Stimulated activated CD8-positive, alpha-beta memory T cell treated with anti-CD3 and anti-CD28 coated beads, Interleukin-12 subunit alpha, Interleukin-12 subunit beta, amount 100 ng/mL, for 4 hours (primary cell): ENCODE results near the gene MDGA2.

ENCODE experiments used
- DNase-seq: peaks from one replicate; pipeline ENCODE4 v3.0.0-alpha.2; 2020; ENCODE audit warnings: low read depth

MDGA2 gene

DNA sequence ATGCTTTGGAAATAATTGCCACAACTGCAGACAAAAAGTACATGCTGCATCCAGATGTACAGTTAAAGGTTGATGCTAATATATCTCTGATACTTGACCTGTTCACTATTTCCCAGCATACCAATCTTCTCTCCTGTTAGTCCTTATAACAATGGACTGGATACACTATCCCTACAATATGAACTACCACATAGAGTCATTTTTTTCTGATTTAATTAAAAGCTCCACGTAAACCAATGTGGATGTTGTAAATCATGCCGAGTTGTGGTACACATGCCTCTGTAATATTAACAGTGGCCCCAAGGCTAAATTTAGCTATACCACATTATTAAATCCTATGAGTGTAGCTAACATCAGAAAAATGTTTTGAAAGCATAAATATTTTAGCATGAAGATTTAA, 554.8 kb downstream of the MDGA2 start:
- no peak for DNase-seq

DNA sequence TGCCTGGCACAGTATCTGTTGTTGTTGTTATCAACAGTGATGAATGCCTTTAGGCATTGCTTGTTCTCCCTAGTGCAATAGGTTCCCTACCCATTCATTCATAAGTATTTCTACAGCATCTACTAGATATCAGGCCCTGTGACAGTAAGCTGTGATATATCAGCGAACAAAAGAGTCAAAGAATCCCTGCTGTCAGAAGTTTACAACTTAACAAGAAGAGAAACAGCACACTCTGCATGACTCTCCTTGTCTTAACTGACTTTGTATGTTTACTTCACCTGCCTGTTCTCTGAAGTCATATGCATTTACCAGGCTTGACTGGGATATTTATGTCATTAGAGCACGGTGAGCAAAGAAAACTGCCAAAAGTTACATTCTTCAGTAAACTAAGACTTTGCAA, 571.6 kb downstream of the MDGA2 start:
- DNase-seq: no peak

DNA sequence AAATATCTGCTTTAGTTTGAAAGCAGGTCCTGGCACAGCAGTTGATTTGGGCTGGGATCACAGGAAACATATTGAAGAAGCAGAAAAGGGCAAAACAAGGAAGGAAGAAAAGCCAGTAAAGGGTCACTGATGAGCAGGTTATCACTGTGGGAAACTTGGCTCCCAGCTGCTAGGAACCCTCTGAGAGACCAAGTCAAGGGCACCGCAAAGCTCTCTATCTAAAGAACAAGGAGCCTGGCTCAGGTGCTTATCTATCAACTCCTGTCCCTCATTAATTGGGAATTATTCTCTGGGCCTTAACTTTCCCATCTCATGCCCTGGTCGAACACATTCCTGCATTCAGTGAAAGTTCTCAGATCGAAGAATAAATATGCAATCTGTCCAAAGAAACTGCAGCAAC, 572.9 kb downstream of the MDGA2 start:
- no peak for DNase-seq

DNA sequence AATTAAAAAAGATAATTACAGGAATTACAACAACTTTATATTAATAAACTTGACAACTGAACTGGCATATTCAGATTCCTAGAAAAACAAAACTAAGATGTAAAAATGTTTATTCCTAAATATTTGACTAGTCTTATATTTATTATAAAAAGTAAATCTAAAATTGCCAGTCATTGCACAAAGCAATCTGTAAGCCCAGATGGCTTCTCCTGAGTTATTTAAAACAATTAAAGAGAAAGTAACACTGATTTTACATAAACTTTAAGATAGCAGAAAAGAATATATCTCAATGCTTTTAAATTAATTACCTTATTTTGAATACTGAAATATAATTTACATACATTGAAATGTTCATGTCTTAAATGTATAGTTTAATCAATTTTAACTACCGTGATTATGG, 589.7 kb downstream of the MDGA2 start:
- no peak for DNase-seq

DNA sequence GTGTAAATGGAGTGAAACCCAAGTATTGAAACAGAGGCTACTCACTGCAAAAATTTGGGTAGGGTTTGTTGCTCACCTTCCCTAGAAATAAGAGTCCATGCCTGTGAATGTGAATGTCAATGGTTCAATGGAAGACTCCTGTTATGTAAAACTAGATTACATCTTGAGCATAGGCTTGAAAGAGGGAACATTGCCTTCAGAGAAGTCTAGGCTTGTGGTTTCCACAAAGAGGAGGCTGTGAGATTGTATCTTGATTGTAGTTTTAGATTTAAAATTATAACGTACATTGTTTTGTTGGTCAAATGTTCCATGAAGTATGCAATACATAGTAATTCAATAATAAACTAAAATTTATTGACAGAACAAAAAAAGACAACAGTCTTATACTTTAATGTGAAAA, 610.1 kb downstream of the MDGA2 start:
- DNase-seq: no peak

DNA sequence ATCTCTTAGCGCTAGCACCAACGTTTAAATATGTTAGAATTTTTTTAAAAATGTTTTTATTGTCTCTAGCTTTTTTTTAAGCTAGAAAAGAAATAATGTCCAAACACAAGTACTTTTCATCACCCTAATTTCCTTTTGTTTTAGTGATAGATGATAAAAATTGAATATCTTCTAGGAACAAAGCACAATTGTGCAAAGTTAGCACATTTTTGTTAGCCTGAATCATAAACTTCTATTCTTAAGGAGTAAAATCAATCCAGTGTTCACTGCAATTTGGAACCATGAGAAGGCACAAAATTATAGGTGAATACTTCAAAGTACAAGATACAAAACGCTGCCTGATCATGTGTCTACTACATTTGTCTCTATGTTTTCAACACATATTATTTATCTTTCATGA, 615.4 kb downstream of the MDGA2 start:
- no peak for DNase-seq

DNA sequence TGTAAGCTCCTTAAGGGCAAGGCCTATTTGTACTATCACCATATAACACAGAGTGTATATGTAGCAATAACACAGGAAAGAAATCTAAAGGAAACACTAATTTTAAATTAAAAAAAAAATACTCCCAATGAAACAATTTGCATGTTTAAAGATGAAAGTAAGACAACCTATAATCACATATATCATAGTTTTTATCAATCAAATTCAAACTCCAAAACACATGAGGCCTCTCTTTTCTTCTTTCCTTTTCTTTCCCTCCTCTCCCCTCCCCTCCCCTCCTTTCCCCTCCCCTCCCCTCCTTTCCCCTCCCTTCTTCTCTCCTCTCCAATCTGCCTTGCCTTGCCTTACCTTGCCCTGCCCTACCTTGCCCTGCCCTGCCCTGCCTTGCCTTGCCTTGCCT, 618.0 kb downstream of the MDGA2 start:
- DNase-seq: no peak

DNA sequence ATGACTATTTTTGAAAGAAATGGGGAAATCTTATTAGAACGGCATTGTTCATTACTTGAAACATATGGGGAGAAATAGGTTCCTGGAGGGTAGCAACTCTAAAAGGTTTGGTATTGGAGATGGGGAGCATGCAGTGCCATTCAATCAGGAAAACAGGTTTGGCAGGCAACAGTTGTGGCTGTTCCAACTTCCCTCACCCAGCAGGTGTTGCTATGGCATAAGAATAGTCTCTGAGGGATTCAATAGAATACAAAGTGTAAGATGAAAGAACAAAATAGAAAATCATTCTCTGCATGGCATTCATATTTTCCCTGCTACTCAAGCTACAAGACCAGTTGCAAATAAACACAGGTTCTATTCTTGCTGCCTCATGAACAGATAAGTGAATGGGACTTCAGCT, 630.6 kb downstream of the MDGA2 start:
- no peak for DNase-seq

DNA sequence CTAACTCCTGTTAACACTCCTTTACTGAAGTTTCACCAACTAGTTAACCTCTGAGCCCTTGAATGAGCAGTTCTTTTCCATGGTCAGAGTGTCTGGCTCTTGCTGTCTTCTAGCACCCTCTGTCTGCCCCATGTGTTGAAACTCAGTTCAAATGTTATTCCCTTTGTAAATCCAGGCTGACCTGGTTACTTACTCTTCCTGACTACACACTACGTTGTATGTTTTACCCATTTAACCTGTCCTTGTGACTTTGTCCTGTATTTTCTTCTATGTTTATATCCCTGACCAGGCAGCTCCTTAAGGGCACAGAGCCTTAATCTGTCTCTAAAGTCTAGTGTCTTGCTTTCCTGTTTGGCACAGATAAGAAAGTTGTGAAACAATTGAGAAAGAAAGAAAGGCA, 634.9 kb downstream of the MDGA2 start:
- no peak for DNase-seq

DNA sequence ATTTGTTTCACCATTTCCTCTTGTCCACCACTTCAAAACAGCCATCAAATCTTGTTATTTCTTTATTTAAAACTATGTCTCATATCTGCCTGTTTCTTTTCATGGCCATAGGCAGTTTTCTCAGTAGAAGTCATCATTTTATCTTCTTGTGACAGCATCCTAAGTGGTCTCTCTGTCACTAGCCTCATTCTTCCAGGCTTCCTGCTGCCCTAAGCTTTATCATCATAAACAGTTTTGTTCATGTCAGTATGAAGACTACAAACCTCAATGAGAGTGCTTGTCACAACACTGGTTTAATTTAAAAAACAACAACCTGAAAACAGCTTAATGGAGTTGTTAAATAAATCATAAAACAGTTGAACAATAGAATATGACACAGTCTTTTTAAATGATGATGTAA, 636.1 kb downstream of the MDGA2 start:
- no peak for DNase-seq

DNA sequence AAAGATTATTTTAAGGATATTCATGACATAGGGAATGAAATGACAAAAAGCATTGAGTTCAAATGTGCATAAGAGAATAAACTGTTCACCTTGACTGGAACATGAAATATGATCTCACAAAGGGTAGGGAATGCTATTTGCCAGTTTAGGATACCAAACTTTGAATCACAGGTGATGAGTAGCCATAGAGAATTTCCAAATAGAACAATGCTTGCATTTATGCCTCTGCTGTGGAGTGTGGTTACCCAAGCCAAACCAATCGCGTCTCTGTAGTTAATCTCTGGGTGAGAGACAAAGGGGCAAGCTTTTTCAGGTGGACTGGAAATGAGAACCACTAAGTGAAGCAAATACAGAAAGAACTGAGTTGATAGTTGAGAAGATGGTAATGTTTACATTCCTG, 652.7 kb downstream of the MDGA2 start:
- no peak for DNase-seq

DNA sequence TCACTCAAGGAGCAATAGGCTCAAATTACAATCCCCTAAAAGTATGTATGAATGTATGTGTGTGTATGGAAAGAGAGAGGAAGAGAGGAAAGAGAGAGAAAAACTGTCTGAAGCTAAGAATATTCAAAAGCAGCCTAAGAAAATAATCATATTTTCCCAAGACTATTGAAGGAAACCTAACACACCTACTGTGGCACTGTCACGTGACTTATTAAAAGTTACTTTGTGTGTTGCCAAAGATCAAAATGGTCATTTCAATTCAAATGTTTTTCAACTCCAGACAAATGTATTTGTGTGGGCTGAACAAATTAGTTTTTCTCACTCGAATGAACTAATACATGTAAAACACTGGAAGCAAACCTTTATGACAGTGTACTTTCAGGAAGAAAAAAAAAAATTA, 654.9 kb downstream of the MDGA2 start:
- no peak for DNase-seq

DNA sequence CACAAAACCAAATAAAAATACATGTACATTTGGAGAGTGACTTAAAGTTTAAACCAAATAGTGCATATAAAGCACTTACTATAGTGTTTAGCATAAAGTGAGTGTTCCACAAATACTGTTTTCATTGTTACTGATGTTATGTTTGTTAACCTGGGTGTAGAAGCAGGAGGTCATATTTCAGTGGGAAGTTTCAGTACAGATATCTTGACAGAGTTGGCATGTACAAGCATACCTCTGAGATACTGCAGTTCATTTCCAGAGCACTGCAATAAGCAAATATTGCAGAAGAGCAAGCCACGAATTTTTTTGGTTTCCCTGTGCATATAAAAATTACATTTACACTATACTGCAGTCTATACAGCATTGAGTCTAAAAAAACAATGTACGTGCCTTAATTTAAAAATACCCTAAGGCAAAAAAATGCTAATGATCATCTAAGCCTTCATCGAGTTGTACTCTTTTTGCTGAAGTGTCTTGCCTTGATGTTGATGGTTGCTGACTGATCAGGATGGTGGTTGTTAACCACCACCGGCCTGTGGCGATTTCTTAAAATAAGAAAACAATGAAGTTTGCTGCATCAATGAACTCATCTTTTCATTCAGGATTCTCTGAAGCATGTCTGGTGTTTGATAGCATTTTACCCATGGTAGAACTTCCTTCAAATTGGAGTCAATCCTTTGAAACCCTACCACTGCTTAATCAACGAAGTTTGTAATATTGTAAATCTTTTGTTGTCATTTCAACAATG, 662.7 kb downstream of the MDGA2 start:
- no peak for DNase-seq

DNA sequence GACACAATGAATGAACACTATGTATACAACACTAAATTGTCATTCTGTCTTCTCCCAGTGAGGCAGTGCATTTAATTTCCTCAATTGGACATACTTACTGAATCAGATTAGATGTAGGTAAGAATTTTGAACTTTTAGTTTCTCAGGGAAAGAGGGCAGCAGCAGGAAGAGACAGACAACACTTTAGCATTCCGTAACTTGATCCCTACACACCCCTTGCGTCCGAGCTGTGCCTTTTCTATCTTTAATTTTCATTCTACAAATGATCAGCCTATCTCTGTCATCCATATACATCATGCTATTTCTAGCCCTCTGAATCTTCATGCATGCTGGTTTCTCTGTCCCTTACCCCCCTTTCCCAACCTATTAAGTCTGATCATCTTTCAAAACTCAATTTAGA, 665.8 kb downstream of the MDGA2 start:
- DNase-seq: no peak

DNA sequence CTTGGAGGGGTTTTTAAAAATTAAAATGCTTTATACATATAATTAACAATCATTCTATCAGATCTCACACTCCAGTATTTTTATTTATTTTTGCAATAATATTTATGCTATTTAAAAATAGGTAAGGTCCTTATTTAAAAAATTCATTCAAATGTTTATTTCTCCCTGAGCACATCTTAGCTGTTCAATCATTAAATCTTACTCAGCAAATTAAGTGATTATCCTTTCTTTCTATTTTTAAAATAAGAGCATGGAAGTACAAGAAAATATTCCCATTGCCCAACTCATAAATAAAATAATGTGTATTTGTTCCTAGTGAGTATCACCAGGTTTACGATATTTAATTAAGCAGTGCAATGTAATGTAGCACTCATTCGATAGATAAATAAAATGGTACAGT, 666.7 kb downstream of the MDGA2 start:
- DNase-seq: no peak

DNA sequence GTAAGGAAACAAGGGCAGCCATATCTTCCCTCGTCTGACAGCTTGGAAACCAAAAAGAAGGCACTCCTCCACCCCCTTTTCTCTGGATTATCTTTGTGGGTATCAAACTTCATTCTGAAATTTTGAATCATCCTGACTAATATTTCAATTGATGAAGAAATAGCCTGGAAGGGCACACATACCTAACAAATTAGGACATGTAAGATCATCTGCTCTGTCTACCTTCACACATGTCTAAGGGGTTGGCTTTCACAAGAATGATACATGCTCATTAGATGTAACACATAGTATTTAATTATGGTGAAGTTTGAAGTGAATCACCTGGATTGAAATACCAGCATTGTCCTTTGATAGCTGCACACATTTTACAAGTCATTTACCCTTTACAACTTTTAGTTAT, 675.7 kb downstream of the MDGA2 start:
- no peak for DNase-seq

DNA sequence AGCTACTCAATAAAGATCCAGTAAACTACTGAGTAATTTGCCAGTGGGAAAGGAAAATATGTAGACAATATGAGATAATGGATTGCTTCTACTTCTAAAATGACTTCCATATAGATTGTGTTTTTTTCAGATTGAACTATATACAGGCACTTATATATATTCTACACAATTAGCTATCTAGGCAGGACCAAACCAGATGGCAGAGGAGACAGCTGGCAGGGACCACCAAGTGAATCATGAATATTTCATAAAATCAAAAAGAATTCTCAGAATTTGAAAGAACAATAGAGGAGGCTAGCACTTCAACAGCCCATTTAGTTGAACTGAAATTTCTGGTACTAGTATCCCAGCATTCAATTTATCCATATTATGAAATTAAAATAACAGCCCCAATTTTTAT, 685.8 kb downstream of the MDGA2 start:
- DNase-seq: no peak

DNA sequence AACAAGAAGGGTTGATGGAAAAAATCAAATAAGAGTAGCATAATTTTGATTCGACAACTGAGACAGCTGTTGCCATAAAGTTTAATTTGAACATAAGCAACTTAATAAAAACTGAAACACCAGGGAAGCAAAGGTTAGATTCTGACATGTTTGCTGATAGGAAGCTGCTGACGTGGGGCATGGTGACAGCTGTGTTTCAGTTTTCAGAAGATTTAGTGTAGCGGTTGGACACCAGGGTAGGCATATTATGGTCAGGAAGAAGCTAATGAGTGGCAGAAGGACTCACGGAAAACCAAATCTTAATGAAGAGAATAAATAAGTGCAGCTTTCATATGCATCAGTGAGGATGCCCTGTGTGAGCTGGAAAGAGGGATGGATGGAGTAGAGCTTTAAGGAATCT, 687.1 kb downstream of the MDGA2 start:
- no peak for DNase-seq

DNA sequence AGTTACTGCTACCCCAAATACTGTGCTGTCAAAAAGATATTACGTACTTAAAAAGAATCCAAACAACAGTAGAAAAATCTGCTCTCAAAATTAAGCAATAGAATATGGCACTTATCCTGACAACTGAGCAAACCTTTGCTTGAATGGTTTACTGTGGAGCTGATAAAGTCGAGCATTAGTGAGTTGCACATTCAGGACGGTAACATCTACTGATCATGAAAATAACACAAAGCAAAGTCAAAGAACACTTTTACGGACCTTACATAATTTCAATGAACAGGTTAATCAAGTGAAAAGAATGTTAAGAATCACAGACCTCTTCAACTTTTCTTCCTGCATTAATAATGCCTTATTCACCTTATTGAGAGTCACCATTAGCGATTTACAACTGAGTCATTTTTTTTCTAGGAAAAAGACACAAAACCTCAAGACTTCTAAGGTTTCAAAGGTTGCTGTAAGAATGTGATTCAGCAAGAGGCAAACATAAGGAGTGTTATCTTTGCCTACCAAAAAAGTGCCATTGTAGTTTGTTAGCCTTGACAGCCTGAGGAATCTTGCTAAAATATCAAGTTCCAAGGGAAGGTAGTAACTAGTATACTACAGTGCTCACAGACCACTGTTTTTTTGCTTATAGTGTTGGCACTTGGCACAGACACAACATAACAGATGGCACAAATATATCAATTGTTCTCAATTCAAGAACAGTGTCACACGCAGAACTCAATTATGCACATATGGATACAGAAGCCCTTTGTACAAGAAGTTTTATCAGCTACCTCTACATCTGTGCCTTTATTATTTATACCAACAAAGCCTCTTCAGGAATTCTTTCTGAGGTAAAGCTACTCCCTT, 689.6 kb downstream of the MDGA2 start:
- DNase-seq: no peak

DNA sequence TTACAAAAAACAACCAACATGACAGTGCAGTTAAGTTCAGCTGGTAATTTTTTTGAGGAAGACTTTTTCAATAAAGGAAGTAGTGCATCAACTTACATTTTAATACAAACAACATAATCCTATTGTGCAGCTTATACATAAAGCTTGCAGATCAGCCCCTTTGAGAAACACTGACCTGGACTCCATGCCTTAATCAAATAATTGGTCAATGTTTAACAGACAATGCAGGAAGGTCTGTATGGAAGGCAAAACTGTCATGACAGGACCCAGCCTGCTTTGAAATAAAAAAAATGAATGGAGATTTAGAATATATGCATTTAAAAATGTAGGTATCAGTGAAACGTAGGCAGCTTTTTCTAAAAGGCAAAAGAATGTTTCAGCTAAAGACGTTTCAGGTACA, 702.1 kb downstream of the MDGA2 start:
- DNase-seq: no peak

DNA sequence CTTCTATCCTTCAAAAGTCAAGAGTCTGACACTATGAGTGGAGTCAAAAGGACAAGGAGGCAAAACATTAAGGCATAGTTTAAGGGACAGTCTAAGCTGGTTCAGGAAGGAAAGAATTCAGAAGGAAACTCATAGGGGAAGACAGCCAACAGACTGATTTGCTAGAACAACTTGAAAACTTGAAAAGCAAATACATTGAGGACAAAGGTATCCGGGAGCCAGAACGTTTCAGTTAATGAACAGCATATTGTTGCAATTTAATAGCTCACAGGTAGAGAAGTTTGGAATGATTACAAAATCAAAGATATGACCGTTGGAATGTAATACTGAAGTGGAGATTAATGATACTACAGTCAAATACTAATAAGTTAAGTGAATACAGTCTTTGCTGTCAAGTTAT, 711.0 kb downstream of the MDGA2 start:
- no peak for DNase-seq

DNA sequence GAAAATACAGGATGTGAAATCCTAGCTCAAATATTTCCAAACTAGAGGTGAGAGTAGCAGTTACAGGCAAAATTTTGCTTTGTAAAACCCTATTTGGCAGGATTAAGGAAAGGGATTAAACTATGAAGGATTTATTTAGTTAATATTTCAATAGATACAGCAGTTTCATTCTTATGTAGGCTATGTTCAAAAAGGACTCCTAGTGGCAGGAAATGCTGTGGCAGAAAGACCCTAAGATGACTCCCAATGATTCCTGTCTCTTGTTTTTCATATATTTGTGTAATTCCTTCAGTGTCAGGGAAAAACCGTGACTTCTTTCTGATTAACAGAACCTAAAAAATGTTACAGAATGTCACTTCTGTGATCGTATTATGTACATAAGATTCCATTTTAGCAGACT, 724.3 kb downstream of the MDGA2 start:
- DNase-seq: no peak

DNA sequence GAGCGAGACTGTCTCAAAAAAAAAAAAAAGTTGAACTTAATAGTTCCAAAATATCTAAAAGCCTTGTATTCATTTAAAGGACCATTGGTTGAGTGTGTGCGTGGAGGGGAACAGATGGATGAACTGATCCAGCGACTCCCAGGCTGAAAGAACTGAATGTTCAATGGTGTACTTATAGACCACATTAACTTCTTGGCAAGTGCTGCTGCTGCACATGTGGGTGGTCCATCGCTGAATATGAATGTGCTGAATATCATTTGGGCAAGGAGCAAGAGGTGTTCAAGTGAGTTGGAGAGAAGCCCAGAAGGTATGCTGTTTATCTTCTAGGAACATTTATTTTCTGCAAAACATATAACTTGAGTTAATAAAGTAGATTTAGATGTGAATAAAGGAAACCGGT, 734.8 kb downstream of the MDGA2 start:
- DNase-seq: no peak

DNA sequence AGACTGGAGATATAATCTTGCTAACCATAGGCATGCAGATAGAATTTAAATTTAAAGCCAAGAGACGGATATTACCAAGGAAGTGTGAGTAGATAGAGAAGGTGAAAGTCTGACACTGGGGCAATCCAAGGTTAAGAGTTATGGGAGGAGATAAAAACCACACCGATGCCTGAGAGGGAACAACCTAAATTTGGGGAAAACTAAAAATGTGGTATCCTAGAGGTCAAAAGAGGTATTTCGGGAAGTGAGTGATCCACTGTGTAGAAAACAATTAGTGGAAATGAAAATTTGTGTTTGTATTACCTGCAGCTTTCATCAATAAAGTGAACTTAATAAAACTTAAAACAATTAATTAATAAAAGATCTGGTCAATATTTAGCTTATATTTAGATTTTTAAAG, 754.9 kb downstream of the MDGA2 start:
- DNase-seq: no peak
